Measurements from ENCODE around the gene TAS2R20. TPM values are rescaled to one million over a fixed set of nuclear protein-coding genes. Genes with fewer than 3 reads are reported as not detected.

The TAS2R20 gene
- total and polyA plus RNA-seq, 5 experiments from 2014 or later: 0.14 to 2.1 (median 0.25) TPM

- H3K27ac Mint-ChIP-seq: no peak overlapping the region
- ATAC-seq (no peak), DNase-seq (no peak)
- H3K27me3 Mint-ChIP-seq: peaks cover 0 to 3% (median 0%) of the 10 kb centered on the region in 5 donors
- peaks cover 11 to 47% (median 23%) of the 10 kb centered on the region in 3 donors for H3K36me3 Mint-ChIP-seq
- POLR2A ChIA-PET: no interaction called here
- peaks cover 0 to 15% (median 0%) of the 10 kb centered on the region in 9 donors for H3K9me3 Mint-ChIP-seq
- H3K4me3 Mint-ChIP-seq: no peak overlapping the region
- H3K4me1 Mint-ChIP-seq: peaks cover 0 to 5% (median 0%) of the 10 kb centered on the region in 4 donors
Measured at GRCh38 chr12:10994307-10994706, 3.8 kb downstream of the TAS2R20 start.

- POLR2A ChIA-PET: no interaction called here
Measured at GRCh38 chr12:10989107-10989506, 9.0 kb downstream of the TAS2R20 start.

GRCh38 chr12:10986812-10987211 is 11.3 kb downstream of the TAS2R20 start, which contains the start of gene TAS2R50:
Gene TAS2R50 (minus strand): TSS chr12:10986912. CDS start chr12:10986860, 52 bp downstream.
- H3K9me3 Mint-ChIP-seq: peaks cover 0 to 15% (median 0%) of the 10 kb centered on the region in 9 donors
- H3K36me3 Mint-ChIP-seq: peaks cover 8 to 17% (median 11%) of the 10 kb centered on the region in 3 donors
- no peak within 1 kb of the TSS for H3K27ac Mint-ChIP-seq
- peaks cover 8 to 22% (median 18%) of the 10 kb centered on the region in 4 donors for H3K4me1 Mint-ChIP-seq
- no peak within 1 kb of the TSS for H3K4me3 Mint-ChIP-seq
- no peak for ATAC-seq
- peaks cover 0 to 3% (median 0%) of the 10 kb centered on the region in 5 donors for H3K27me3 Mint-ChIP-seq
- POLR2A ChIA-PET: no interaction called here
- no peak for DNase-seq

More at GRCh38 chr12:10989107-10989506, 9.0 kb downstream of the TAS2R20 start:
- no peak for DNase-seq
- peaks cover 0 to 15% (median 0%) of the 10 kb centered on the region in 9 donors for H3K9me3 Mint-ChIP-seq
- H3K27me3 Mint-ChIP-seq: peaks cover 0 to 3% (median 0%) of the 10 kb centered on the region in 5 donors
- H3K27ac Mint-ChIP-seq: no peak overlapping the region
- no peak overlapping the region for H3K4me3 Mint-ChIP-seq
- peaks cover 11 to 32% (median 15%) of the 10 kb centered on the region in 3 donors for H3K36me3 Mint-ChIP-seq
- ATAC-seq: no peak
- H3K4me1 Mint-ChIP-seq: peaks cover 0 to 3% (median 2%) of the 10 kb centered on the region in 4 donors

GRCh38 chr12:10982244-10982643 is 15.9 kb downstream of the TAS2R20 start:
- POLR2A ChIA-PET: interaction anchor here (0.6 kb wide), 2 partner anchors 230 to 1927 kb away, joined by 4 to 5 read pairs; no protein-coding TSS in a partner anchor
- H3K4me3 Mint-ChIP-seq: peak overlapping the region in 8 of 10 donors; percentile 20 to 62 (median 40)

DNA sequence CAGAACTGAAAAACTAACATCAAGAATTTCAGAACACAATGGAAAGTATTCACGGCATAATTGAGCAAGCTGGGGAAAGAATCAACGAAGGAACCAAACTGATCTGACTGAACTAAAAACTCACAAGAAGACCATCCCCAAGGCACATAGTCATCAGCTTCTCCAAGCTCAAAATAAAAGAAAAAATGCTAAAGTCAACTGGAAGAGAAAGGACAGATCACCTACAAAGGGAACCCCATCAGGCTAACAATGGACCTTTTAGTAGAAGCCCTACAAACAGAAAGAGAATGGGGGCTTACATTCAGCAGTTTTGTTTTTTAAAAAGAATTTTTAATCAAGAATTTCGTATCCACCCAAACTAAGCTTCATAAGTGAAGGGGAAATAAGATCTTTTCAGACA is 23.1 kb downstream of the TAS2R20 start:
- Mint-ChIP-seq H3K9me3 (no peaks in the 10 kb centered on the region), H3K4me1 (peaks cover 7 to 54% (median 11%) of the 10 kb centered on the region in 4 donors), H3K36me3 (peaks cover 0 to 7% (median 3%) of the 10 kb centered on the region in 3 donors), H3K4me3 (no peak overlapping the region), H3K27me3 (peaks cover 0 to 2% (median 0%) of the 10 kb centered on the region in 5 donors), H3K27ac (peak overlapping the region in 1 of 10 donors; percentile 4)
- ATAC-seq (no peak), DNase-seq (no peak)
- POLR2A ChIA-PET: no interaction called here

More at GRCh38 chr12:10982244-10982643, 15.9 kb downstream of the TAS2R20 start:
- DNase-seq (peak in 9 of 10 donors; percentile 21 to 93 (median 80)), ATAC-seq (peak; percentile 97 to 98)
- peak overlapping the region in 4 of 10 donors; percentile 6 to 61 (median 48) for H3K27ac Mint-ChIP-seq
- no peaks in the 10 kb centered on the region for H3K9me3 Mint-ChIP-seq
- peaks cover 14 to 44% (median 36%) of the 10 kb centered on the region in 4 donors for H3K4me1 Mint-ChIP-seq
- peaks cover 0 to 2% (median 0%) of the 10 kb centered on the region in 3 donors for H3K36me3 Mint-ChIP-seq
- peaks cover 0 to 3% (median 0%) of the 10 kb centered on the region in 5 donors for H3K27me3 Mint-ChIP-seq

GRCh38 chr12:10968765-10969456 is 29.2 kb downstream of the TAS2R20 start:
- ATAC-seq: no peak
- DNase-seq: no peak
- H3K4me1 Mint-ChIP-seq: peaks cover 0 to 7% (median 0%) of the 10 kb centered on the region in 4 donors
- no peaks in the 10 kb centered on the region for H3K27me3 Mint-ChIP-seq
- peaks cover 0 to 2% (median 0%) of the 10 kb centered on the region in 9 donors for H3K9me3 Mint-ChIP-seq
- H3K36me3 Mint-ChIP-seq: peaks cover 4 to 18% (median 16%) of the 10 kb centered on the region in 3 donors
- POLR2A ChIA-PET: interaction anchor here (0.6 kb wide), 1 partner anchor 12 kb away, joined by 7 read pairs; no protein-coding TSS in a partner anchor
- H3K27ac Mint-ChIP-seq: peak overlapping the region in 1 of 10 donors; percentile 75
- H3K4me3 Mint-ChIP-seq: no peak overlapping the region

DNA sequence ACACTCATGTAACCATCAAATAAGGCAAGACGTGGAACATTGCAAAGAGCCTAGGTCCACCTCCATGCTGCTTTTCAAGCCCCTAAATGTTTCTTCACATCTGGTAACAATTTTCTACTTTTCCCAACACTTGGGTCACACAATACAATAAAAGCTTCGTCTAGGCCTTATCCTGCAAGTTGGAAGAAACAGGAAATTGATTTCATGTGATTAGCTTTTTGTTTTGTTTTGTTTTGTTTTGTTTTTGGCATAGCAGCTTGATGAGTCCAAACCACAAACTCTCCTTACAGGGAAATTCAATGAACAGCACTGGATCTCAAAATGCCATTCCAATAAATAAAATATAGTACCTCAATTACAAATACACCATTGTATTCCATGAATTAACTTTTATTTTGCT is 30.7 kb downstream of the TAS2R20 start:
- Mint-ChIP-seq H3K27ac (no peak overlapping the region), H3K36me3 (peaks cover 4 to 24% (median 9%) of the 10 kb centered on the region in 3 donors), H3K4me3 (no peak overlapping the region), H3K27me3 (no peaks in the 10 kb centered on the region), H3K4me1 (peaks cover 0 to 7% (median 0%) of the 10 kb centered on the region in 4 donors), H3K9me3 (peaks cover 0 to 2% (median 0%) of the 10 kb centered on the region in 9 donors)
- POLR2A ChIA-PET: no interaction called here
- ATAC-seq (no peak), DNase-seq (no peak)

DNA sequence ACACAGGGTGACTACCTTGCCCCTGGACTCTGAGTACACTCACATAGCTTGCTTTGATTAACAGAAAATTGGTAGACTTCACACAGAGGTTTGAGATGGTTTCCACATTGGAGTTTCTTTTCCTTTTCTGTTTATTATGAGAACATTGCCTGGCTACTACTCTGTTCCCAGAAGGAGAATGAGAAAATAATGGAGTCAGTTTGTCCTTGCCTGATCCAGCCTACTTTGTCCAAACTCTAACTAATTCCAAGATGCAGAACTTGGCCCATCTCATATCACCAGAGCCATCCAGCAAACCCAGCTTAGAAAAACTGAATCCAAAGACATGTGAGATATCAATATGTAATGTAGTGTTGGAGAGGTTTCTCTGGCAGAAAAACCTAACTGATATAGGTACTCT is 31.8 kb downstream of the TAS2R20 start:
- peaks cover 4 to 24% (median 9%) of the 10 kb centered on the region in 3 donors for H3K36me3 Mint-ChIP-seq
- DNase-seq: no peak
- POLR2A ChIA-PET: no interaction called here
- peaks cover 0 to 2% (median 0%) of the 10 kb centered on the region in 9 donors for H3K9me3 Mint-ChIP-seq
- no peak for ATAC-seq
- peaks cover 0 to 15% (median 6%) of the 10 kb centered on the region in 4 donors for H3K4me1 Mint-ChIP-seq
- no peak overlapping the region for H3K4me3 Mint-ChIP-seq
- H3K27me3 Mint-ChIP-seq: no peaks in the 10 kb centered on the region
- H3K27ac Mint-ChIP-seq: peak overlapping the region in 1 of 10 donors; percentile 19

DNA sequence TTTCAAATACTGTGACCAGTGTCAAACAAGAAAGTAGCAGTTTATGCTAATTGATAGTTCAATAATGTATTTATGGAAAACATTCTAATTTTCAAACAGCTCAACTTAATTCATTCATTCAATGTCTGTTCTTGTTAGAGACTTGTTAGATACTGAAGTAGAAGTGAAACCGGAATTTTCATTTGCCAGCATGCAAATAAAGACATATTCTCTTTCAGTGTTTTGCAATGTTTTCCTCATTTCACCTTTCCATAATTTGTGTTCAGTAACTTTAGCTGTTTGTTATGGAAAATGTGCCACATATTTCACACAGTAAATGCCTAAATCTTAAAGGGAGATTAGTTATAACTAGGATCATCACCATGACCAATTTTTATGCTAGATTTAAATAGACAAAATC is 32.6 kb downstream of the TAS2R20 start:
- ATAC-seq: no peak
- POLR2A ChIA-PET: no interaction called here

DNA sequence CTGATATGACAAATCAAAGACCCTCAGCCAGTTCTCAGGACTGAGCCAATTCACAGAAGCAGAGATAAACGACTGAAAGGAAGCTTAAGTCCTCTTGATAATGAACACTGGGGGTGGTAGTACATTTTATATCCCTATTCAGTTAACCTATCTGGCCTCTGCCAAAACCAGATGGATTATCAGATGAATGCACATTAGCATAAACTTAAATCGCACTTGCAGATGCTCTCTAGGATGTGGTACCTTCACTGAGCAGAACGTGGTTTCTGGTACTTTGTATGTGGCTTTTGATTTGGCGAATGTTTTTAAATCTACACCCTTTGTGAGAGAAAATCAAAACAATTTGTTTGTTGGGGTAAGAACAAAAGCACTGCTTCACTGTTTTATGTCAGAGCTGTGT is 37.9 kb downstream of the TAS2R20 start:
- Mint-ChIP-seq H3K9me3 (peaks cover 0 to 18% (median 12%) of the 10 kb centered on the region in 9 donors), H3K27ac (peak overlapping the region in 2 of 10 donors; percentile 2 to 47), H3K36me3 (peaks cover 13 to 46% (median 31%) of the 10 kb centered on the region in 3 donors), H3K27me3 (peaks cover 0 to 1% (median 0%) of the 10 kb centered on the region in 5 donors), H3K4me1 (peaks cover 18 to 54% (median 31%) of the 10 kb centered on the region in 4 donors), H3K4me3 (peak overlapping the region in 4 of 10 donors; percentile 6 to 47 (median 18))
- ATAC-seq (peak; percentile 61 to 94), DNase-seq (peak in 4 of 10 donors; percentile 54 to 86 (median 72))
- POLR2A ChIA-PET: no interaction called here

More for the DNA sequence above, 32.6 kb downstream of the TAS2R20 start:
- Mint-ChIP-seq H3K9me3 (peaks cover 0 to 2% (median 0%) of the 10 kb centered on the region in 9 donors), H3K27ac (no peak overlapping the region), H3K27me3 (no peaks in the 10 kb centered on the region), H3K36me3 (peaks cover 4 to 24% (median 9%) of the 10 kb centered on the region in 3 donors), H3K4me1 (peaks cover 6 to 24% (median 14%) of the 10 kb centered on the region in 4 donors), H3K4me3 (no peak overlapping the region)
- DNase-seq: no peak

DNA sequence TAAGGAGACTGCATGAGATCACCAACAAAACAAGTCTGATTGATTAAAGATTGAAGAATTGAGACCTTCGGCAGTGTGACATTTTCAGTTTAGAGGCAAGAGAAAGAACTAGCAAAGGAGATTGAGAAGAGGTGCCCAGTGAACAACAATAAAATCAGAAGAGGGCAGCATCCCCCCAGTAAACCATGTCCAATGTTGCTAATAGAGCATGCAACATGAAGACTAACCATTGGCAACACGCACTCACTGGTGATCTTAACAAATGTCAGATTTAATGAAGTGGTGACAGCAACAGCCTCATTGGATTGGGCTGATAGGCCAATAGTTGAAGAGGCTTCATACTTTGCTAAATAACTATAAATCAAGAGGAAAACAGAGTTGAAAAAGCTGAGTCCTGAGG is 38.3 kb downstream of the TAS2R20 start:
- H3K4me3 Mint-ChIP-seq: peak overlapping the region in 3 of 10 donors; percentile 5 to 20 (median 15)

GRCh38 chr12:10957741-10958140 is 40.4 kb downstream of the TAS2R20 start:
- peaks cover 20 to 78% (median 39%) of the 10 kb centered on the region in 4 donors for H3K4me1 Mint-ChIP-seq
- no peak for DNase-seq
- H3K27me3 Mint-ChIP-seq: peaks cover 0 to 1% (median 0%) of the 10 kb centered on the region in 5 donors
- H3K4me3 Mint-ChIP-seq: no peak overlapping the region
- H3K9me3 Mint-ChIP-seq: peaks cover 0 to 29% (median 19%) of the 10 kb centered on the region in 9 donors
- ATAC-seq: no peak
- H3K27ac Mint-ChIP-seq: peak overlapping the region in 1 of 10 donors; percentile 29
- H3K36me3 Mint-ChIP-seq: peaks cover 12 to 57% (median 52%) of the 10 kb centered on the region in 3 donors
- POLR2A ChIA-PET: no interaction called here

More for the DNA sequence above, 38.3 kb downstream of the TAS2R20 start:
- DNase-seq: no peak
- POLR2A ChIA-PET: no interaction called here
- Mint-ChIP-seq H3K27me3 (peaks cover 0 to 1% (median 0%) of the 10 kb centered on the region in 5 donors), H3K9me3 (peaks cover 0 to 22% (median 13%) of the 10 kb centered on the region in 9 donors), H3K27ac (peak overlapping the region in 2 of 10 donors; percentile 2 to 47), H3K36me3 (peaks cover 13 to 48% (median 35%) of the 10 kb centered on the region in 3 donors), H3K4me1 (peaks cover 18 to 57% (median 33%) of the 10 kb centered on the region in 4 donors)
- peak in 1 of 2 donors; percentile 2 for ATAC-seq
